Inferior parietal cortex (tissue), 1 donor: ENCODE measurements around the gene AGAP1.

ENCODE experiments used
- DNase-seq: peaks from one replicate; pipeline ENCODE4 v3.0.0-alpha.2; 2016; ENCODE audit errors: extremely low spot score

AGAP1 gene

DNA sequence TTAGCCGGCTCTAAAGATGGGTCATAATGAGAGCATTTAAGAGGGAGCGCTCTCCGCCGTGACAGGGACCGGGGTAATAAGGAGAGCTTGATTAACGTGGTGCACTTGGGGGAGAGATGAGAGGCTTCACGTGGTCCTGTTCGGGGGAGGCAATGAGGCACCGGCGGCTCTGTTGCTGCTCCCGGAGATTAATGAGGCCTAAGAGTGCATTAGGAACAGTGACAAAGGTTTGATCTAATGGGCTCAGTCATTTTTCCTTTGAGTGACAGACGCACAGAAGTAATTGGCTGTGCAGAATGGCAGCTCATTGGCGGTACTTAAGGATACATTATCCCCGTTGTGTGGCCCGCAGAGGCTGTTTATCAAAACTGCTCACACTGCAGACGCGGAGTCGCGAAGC, 423.7 kb downstream of the AGAP1 start:
- no peak for DNase-seq

DNA sequence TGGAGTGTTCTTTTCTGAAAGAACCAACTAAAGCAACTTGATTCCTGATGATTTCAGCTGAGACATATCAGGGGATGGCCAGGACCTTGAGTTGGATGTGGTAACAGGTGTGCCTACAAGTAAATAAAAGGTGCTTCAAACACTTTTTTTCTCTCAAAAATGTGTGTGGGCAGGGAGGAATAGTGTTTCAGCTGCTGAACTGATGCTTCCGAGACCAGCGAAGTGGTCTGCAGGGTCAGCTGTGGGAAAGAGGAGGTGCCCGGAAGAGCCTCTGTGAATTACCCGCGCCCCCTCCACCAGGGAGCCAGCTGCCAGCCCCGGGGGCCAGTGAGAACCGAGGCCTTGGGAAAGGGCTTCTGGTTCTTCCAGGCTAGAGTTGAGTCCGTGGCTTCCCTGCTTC, 425.0 kb downstream of the AGAP1 start:
- no peak for DNase-seq

DNA sequence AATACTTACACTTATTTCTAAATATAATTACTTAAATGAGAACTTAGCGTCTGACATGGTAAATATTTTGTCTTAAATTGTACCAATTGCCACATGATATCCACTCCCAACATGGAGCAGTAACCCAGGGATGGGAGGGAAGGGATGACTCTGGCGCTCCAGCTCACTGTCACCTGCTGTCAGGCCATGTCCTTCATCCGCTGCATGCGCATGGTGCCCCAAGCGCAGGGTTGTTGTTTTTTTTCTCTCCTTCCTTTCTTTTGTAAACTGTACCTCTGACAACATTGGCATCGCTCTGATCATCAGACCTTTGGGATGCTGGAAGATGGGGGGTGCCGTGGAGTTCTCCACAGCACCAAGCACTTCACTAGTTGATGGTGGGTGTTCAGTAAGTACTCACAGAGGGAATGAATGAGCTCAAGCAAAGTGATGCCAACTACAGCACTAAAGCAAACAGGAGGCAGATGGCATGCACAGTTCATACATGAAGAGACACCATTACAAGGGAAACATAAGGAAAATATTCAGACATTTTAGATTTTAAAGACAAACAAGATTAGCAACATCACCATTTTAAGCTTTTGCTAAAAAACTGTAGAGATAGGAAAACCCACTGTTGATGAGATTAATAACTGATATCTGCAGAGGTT, 426.5 kb downstream of the AGAP1 start:
- DNase-seq: no peak

DNA sequence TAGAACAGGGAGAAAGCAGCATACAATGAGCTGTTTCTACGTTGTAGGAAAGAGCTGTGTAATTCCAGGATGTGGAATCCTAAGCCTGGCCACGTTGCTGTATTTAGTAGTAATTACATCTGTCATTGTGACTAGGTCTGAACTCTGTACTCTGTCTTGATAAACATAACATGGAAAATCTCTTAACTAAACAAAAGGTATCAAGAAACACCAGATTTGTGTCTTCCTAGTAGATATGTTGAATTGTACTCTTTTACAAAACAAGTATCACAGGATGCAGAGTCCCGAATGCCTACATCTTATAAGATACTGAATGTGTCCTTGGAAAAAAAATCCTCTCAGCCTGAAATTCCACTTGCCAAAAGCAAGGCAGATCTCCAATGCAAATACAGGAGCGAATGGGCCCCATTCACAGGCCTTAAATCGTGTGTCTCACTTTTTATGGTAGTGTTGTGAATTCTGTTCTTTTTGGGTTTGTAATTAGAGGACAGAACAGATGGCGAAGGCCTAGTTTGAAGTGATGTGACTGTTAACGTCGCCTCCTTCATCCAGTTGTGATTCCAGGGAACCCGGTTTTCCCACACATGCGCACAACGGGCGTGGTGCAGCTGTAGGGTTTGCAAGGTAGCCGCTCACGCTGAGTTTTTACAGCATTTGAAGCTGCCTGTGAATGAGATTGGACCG, 427.8 kb downstream of the AGAP1 start:
- DNase-seq: peak; percentile 59

DNA sequence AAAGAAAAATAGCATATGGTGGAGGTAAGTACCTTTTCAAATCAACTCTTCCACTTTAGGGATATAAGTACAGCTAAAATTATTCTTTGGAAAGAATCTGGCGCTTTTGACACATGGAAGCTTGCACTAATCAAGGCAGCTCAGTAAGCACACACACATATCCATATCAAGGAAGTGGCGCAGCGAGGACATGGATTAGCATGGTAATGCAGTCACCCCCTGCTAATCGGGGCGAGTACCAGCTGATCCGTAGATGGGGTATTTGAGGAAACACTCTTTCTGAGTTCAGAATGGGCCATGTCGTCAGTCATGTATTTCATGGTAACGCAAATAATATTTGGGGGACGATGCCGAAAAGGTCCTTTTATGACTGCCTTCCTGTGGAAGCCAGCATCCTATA, 429.0 kb downstream of the AGAP1 start:
- DNase-seq: no peak

DNA sequence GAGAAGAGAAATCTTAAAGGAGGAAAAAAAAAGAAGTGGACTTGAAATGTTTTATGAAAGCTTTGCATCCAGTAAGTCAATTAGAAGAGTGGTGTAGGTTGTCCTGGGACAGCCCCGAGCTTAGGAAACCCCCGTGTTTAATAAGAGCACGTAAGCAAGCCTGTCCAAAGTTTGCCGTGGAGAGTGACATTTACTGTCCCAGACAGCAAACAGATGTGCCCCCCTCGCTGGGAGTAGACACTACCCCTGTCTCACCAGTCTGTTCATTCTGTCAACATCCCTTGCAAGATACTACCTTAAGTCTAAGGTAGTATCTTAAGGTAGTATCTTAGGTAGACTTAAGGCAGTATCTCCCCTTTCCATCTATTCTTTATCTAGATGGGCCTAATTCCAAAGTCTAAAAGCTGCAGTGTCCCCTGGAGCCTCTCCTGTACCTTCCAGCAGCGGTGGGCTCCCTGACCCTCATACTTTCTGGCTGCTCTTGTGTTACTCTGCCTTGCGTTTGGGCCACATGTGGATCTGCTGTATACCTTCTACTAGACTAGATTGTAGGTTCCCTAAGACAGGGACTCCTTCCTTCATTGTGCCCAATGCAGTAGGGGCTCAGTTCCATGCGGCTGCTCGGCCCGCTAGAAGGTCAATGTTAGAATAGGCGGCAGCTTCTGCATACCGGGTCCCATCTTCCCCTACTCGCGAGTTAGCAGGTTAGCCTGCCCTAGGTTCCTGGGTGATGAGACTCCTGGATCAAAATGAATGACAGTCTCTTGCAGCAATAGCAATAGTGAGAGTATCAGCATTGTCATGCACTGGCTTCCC, 430.2 kb downstream of the AGAP1 start:
- DNase-seq: no peak

DNA sequence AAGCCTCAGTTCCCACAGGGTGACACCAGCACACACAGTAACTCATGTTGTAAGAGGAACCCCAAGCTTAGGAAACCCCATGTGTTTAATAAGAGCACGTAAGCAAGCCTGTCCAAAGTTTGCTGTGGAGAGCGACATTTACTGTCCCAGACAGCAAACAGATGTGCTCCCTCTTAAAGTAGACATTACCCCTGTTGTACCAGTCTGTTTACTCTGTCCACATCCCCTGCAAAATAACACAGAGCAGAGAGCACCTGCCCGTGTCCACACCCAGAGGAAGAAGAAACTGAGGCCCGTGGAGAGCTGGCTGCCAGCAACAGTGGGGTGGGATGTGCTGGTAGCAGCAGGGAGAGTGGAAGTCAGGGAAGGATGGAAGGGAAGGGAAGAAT, 430.8 kb downstream of the AGAP1 start:
- no peak for DNase-seq

DNA sequence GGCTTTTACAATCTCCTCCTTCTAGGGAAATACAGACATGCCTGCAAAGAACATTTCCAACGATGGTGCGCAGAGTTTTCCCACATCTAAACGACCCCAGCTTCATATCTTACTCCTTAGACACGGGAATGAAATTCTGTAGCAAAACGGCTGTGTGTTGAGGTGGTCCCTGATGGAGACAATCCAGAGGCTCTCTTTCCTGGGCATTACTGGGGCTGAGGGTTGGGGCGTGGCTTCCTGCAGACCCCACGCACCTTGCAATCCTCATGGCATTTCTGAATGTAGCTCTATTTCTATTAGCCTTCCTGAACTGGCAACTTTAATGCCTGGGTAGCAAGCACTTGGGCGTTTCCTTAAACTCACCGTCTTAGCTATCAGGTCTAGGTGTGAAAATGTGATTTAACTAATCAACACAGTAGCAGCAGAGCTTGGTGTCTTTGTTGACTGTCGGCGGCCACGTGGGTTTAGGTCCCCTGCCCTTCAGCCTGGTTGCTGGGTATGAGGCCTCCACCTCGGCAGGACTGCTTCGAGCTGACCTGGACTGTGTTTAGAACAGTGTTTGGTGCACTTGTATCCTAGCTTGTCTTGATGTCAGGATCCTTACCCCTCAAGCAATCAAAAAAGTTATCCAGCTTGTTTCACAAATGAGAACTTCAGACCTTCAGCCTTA, 431.5 kb downstream of the AGAP1 start:
- DNase-seq: no peak

DNA sequence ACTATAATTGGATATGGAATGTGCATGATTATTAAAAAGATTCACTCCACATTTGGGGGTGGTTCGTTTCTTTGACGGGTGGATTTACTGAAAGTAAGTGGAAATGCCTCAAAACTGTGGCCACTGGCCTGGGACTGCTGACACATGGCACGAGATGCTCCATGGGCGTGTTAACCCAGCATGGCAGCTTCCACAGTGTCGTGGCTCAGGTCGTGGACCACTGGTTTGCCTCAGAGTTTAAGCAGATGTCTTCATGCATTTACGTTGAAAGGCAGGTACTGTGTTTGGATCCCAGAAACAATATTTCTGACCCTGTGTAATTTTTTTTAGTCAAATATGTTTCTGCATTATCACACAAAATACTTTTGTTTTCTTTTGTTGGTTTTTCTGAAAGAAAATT, 432.4 kb downstream of the AGAP1 start:
- no peak for DNase-seq

DNA sequence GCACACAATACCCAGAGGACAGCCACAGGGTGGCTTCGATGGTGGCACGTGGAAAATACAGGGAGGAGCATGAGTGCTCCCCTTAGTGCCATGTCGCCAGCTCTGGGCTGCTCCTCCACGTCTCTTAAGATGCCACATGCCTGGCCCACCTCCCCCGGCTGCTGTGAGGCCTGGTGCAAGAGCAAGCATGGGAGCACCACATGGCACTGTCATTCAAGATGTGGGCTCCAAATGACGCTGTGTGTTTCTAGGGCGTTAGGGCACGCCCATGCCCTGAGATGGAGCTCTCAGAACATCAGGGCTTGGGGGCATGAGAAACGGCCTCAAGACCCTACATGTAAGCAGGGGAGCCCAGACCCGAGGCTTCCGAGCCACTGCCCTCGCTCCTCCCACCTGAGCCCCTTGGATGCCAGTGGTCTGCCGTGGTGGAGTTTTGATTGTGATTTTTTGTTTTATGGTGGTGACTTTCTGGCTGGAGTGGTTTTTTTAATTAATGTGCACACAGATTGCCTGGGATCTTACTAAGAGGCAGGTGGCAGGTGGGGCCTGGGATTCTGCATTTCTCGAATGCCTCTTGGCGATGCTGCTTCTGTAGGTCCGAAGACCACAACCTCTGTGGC, 435.0 kb downstream of the AGAP1 start:
- DNase-seq: no peak

DNA sequence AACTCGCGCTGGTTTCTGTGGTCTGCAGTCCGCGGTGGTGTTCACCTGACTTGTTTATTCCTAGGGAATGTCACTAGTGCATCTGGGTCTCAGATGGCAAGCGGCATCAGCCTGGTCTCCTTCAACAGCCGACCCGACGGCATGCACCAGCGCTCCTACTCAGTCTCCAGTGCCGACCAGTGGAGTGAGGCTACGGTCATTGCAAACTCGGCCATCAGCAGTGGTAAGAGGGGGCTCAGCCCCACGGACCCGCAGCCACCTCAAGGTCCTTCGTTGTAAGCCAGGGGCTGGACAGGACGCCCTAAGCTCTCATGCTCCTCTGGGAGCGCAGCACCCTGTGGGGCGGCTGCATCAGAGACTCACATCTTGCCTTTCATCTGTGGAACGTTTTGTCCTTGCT, 436.9 kb downstream of the AGAP1 start:
- no peak for DNase-seq

DNA sequence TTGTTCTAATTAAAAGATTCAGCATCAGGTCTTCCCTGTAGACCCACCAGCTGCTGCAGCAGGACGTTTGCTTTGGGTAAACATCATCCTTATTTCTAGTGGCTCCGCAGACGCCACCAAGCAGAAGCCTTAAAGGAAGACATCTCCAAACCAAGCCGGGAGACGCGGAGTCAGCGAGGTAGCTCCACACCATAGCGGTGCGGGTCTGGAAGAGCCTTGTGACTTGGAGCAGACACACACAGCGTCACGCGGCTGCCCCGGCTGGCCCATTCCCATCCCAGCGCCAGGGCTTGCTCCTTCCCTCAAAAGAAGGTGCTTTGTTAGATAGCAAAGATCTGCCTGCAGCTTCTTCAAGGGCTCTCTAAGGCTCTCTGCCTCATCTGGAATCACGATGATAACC, 437.8 kb downstream of the AGAP1 start:
- DNase-seq: no peak

DNA sequence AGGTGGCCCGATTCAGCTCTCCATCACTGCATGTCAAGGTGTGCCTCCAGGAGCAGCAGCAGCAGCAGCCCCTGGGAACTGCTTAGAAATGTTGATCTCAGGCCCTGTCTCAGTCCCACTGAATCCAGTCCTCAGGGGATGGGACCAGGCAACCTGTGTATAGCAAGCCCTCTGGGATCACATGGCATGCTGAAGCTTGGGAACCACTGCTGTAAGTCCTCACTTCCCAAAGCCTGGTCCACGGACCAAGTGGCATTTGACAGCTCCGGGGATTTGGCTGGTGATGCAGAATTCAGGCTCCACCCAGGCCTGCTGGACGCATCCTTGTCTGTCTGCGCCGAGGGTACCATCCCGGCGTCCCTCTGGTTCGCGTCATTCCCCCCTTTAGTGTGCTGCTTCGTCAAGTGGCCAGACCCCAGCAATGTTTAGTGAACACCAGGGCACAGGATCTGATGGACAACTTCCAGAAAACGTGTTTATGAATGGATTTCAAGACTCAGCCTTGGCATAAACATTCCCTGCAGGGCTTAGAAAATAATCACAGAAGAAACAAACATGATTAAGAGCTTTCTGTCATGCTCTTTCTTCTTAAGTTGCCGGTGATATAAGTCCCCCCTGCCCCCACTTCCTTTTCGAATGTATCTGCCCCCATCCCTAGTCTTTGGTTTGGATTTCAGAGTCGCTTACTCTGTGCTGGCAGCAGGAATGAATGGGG, 440.4 kb downstream of the AGAP1 start:
- no peak for DNase-seq

DNA sequence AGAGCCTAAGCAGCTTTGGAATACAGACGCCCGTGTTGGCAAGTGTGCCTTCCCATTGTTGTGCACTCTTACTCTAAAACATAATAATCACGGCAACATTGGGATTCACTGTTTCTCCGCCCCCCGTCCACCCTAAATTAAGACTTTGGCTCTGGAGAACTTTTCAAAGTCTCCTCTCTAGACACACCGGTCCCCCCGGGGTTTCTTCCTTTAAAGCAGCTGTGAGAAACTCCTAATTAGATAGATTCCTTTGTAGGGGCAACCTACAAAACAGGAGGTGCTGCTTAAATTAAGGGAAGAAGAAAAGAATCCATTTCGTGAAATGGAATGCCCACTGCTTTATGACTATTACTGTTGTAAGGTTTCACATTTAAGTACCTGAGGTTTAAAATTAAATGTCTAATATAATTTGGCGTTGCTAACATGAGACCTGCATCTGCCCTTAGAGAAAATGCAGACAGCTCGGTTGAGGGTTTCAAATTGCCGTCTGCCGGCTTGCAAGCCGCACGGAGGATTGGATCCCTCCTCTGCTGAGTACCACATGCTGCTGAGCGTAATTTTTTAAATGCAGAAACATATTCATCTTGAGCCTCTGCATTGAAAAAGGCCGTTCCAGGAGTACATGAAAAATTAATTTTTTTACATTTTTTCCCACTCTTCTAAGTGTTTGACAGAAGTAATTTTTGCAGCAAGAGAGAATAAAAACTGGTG, 441.1 kb downstream of the AGAP1 start:
- no peak for DNase-seq

DNA sequence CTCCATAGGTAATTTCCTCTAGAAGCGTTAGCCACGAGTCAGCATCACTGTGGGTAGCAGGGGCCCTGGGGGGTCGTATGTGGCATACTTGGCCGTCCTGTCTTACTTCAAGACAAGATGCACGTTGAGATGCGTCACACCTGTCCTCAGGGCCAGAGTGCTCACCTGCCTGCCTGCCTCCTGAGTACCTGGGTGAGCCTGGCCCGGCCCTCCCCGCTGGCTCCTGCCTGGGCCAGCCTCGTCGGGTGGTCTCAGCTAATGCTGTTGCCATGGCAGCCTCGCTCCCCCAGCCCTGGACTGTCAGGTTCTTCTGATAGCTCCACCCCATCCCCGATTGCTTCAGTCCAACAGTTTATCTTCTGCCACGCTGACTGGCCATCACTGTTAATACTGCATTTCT, 441.9 kb downstream of the AGAP1 start:
- DNase-seq: no peak

DNA sequence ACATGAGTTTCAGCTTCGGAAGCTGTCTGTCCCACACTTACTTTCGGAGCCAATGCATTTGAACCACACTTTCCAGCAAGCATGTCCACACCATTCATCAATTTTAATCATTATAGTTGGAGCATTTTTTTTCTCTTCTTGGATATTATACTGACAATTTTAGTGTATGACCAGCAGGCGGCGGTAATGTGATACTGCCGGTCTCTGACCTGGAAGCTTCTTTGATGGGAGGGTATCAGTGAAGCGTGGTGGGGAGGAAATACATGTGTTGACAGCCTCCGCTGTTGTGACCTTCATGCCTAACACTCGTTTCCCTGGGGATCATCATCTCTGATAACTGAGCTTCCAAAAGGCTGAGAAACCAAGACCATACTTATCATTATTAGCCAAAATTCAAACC, 442.6 kb downstream of the AGAP1 start:
- no peak for DNase-seq

DNA sequence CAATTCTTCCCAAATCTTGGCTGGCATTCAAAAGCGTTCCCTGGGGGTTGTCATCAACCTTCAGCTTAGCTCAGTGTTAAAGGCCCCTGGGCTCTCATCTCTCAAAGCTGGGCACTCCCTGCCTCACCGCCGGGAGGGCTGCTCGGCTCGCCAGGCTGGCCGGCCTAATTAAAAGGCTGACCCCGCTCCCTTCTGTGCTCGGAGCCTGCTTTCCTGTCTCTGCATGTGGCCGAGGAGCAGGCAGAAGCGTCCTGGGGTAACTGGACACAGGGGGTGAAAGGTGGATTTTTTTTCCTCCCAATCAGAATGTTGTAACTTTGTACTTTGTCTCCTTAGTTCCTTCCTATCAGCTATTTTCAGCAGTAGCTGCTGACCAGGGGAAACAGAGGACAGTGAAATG, 443.2 kb downstream of the AGAP1 start:
- no peak for DNase-seq

DNA sequence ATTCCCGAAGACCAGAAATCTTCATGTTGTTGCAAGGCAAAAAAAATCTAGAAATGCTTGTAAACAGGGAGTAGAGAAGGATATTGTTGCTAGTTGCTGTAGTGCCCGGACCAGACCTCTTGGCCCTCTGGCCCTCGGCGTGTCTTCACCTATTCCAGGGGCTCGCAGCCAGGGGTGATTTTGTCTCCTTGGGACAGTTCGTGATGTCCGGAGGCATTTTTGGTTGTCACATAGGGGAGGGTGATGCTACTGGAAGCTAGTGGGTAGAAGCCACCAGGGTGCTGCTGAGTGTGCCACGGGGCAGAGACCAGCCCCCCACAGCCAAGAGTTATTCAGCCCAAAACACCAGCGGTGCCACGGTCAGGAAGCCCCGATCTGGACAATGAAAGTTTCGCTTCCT, 443.7 kb downstream of the AGAP1 start:
- DNase-seq: no peak

DNA sequence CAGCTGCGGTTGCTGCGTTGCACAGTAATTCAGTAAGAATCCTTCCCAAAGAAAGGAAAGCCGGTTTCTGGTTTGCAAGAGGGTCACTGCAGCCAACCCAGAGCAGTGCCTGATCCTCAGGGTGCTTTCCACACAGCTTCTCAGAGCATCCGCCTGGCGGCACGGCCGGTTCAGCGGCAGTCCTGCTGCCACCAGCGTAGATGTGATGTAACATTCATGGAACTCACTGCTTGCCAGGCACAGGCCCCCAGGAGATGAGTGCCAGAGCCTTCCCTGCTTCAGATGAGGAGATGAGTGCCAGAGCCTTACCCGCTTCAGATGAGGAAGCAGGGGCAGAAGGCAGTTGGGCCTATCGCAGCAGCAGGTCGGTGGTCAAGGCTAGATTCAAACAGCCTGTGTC, 444.1 kb downstream of the AGAP1 start:
- DNase-seq: no peak

DNA sequence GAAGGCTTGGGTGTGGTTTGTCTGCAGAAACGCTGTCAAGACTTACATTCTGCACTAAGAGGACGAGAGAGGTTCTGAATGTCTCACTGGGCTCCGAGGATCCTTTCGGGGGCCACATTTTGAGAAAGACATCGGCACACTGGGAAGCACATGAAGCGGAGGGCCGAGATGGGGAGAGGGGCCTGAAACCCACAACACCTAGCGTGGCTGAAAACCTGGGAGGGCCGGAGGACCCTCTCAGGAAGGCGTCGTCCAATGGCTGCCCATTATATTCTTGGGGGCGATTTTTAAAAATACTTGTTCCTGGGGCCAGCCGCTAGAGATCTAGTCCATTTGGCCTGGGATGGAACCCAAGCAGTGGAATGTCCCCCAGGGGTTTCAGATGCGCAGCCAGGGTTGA, 444.8 kb downstream of the AGAP1 start:
- DNase-seq: no peak

DNA sequence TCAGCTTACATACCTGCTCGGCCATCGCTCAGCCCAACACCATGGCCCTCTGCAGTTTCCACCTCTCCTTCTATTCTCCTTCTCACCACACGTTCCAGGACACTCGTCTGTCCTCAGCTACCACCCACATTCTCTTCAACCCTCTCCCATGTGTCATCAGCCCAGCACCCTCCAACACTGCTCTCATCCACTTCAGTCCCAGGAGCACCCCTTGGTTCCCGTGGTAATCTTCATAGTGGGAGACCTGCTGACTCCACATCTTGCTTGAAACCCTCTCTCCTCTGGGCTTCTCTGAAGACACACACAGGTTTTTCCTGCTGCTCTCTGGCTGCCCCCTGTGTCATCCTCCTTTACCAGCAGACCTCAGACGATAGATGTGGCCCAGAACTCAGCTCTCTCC, 445.6 kb downstream of the AGAP1 start:
- no peak for DNase-seq
